Fibroblast of skin of right quadriceps (primary cell): ENCODE measurements around the gene DLX3.
A peak's percentile ranks its signal among the peaks of the same experiment; 100 is the strongest.
"Not testable (repeated sequence)": the region's sequence is repeated elsewhere in the genome, so short reads cannot be mapped to it uniquely, and the experiment has no call there.

Experiments used
- DNase-seq: peaks from one replicate; pipeline ENCODE4 v3.0.0-alpha.2; 2013

DLX3 gene

DNA sequence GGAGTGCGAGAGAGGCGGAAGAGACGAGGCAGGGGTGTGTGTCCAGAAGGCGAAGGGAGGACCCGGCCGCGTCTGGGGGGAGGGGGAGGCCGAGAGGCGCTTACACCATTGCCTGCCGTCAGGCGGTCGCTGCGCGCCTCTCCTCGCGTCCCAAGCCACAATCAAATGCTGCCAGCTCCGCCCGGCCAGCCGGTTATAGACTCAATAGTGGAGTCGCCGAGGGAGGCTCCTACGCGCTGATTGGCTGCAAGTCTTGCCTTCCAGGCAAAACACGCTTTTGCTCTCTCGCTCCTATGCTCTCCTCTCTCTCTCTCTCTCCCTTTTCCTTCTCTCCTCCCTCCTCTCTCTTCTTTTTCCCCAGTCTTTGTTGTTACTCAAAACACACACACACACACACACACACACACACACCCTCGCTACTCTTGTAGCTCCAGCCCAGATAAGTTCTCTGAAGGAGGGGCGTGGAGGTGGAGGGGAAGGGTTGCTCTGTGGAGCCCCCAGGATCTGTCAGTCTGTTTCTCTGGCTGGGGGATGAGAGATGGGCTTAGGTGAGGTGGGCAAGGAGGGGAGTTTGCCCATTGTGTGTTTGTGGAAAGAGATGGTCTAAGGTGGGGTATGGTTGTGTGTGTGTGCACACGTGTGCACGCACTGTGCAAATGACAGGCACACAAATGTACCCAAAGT, at the start of gene DLX3:
DLX3 (minus strand) TSS at position 170 of the 684 bp plus-strand sequence. CDS start 226 bp downstream, outside the sequence.
- DNase-seq = peak; percentile 58

DNA sequence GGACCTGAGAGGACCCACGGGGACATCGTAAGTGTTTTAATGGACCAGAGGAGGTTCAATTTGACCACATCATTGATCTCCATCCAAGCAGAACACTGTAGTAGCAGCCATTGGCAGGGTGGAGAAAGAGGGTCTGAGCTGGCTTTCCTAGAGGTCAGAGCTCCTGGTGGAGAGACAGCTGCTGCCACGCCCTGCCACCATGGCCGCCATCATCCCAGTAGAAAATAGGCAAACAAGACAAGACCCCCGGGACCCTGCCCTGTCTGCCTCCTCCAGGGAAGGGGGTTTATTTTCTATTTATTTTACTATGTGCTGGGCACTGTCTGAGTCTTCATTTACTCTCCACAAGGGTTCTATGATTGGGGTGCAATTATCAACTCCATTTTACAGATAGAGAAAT, 49.5 kb upstream of the DLX3 start:
- DNase-seq = no peak

DNA sequence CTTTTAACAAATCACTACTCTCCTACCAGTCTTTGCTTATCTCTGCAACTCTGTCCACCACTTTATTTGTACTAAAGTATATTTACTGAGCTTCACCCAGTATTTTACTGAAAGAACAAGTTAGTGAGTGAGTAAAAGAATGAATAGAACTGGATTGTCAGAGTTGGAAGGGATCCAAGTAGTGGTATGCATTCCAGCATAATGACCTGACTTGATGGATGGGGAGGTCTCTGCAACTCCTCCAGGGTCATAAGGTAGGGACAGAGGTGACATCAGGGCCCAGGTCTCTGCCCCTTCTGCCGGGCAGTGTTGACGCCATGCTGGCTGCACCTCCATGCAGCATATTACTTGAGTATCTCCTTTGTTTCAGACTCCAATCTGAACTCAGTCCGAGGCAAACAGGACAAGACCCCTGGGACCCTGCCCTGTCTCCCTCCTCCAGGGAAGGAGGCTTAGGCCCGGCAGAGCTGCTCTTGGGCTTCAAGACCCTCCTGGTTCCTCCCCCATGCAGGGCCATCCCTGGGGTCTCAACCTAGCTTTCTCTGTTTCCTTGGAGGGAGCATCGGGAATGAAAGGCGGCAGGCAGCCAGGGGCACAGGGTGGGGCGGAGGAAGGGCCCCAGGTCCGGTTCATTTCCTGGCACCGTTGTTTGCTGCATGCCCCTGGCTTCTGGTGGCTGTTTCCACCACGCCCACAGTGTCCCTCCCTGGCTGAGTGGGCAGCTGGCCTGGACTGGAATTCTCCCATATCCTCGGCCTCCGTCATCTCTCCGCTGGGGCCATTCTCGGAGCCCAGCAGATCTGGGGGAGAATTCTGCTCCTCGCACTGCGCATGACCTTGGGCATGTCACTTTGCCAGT, 48.5 kb upstream of the DLX3 start:
- peak; percentile 53 for DNase-seq

DNA sequence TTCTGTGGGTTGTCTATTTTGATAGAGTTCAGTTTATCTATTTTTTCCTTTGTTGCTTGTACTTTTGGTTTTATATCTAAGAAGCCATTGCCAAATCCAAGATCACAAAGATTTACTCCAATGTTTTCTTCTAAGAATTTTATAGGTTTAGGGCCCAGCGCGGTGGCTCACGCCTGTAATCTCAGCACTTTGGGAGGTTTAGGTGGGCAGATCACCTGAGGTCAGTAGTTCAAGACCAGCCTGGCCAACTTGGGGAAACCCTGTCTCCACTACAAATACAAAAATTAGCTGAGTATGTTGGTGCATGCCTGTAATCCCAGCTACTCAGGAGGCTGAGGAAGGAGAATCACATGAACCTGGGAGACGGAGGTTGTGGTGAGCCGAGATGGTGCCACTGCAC, 47.2 kb upstream of the DLX3 start:
- no peak for DNase-seq

DNA sequence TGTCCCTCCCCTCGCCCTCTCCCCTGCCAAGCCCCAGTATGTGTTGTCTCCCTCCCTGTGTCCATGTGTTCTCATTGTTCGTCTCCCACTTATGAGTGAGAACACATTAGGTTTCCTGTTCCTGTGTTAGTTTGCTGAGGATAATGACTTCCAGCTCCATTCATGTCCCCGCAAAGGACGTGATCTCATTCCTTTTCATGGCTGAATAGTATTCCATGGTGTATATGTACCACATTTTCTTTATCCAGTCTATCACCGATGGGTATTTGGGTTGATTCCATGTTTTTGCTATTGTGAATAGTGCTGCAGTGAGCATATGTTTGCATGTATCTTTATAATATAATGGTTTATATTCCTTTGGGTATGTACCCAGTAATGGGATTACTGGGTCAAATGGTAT, 45.5 kb upstream of the DLX3 start:
- not testable (repeated sequence) for DNase-seq

DNA sequence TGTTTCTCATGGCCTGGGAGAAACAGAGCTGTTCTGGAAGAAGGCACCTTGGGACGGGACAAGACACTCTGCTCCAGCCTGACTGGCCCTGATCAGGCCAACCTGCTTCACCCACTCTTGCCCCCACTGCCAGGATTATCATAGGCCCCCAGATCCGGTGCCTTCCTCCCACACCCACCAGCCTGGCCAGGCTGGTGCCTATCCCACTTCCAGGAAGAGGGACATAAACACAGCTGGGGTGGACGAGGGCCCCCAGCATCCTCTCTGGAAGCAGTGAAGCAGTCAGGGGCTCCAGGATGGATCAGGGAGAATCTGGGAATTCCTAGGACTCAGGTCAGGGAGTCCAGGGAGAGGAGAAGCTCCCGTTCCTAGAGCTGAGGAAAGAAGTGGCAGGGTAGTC, 44.0 kb upstream of the DLX3 start:
- DNase-seq = no peak

DNA sequence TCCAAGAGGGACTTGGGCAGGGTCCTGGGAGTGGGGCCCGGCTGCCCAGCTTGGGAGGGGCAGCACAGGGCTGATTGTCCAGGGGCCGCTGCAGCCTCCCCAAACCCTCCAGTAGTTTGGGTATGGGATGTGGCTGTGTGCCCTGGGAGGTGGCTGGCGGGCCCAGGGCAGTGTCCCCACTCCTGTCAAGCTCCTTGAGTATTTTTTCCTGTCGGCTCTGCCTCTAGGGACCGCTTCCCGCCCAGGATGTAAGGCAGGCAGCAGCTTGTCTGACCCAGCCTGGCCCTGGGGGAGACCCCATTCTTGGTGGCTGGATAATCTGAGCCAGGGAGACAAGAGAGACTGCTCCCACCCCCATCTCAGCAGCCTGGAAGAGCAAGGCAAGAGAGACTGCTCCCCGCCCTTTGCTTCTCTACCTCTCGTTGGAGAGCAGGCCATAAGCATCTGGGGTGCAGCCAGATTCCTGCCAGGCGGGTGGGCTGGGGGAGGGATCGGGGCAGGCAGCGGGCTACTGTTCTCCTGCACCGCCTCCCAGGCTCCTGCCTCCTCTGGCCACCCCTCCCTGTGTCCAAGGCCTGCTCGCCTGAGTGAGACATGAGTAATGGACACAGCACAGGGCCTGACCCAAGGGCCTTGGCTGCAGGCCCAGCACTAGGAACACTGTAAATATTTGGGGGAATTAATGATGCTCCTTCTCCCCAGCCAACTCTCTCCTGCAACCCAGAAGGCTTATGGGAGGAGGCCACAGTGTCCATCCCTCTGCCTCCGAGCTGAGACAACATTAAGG, 42.5 kb upstream of the DLX3 start:
- peak; percentile 68 for DNase-seq

DNA sequence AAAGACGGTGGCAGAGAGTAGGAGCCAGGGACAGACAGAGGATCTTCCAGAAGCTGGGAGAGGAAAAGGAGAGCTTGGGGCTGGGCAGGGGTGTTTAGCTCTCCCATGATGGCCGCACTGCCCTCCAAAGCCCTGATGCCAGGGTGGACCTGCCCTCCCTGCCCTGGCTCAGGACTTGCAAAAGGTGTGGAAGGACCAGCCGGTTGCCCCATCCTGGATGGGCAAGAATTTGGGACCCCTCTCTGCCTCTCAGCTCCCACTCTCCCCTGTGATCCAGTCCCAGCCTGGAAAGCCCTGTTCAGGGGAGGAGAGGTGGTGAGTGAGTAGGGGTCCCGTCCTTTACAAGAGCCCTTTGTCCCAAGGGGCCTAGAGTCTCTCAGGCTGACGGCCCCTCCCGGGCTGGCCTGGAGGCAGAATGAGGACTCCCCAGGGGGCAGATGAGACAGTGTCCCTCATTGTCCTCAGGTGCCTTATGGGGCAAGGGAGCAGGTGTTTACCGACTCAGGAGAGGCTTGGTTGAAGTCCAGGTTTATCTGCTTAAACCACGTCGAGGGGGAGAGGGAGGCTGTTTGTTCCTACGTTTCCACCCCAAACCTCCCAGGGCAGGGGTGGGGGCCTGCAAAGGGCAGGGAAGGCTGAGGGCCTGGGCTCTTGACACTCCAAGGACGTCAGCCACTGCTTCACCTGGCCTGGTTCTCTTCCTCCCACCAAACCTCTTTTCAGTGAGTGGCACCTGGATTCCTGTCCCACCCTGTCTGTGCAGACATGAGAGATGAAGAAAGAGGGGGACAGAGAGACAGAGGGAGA, 41.6 kb upstream of the DLX3 start:
- no peak for DNase-seq

DNA sequence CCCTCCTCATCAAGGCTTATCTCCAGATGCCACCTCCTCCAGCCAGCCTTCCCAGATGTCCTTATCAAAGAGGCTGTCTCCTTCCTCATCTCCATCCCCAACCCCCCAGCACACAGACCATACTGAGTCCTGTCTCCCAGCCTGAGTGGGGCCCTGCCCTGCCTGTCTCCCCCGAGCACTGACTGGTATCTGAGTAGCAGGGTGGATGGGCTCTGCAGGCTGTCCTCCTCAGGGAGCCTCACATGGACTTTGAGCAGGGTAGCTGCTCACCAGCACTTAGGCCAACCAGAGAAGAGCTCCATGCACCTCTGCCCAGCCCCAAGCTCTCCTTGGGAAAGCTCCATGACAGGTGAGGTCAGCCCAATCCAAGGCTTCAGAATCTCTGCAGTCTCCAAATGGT, 40.9 kb upstream of the DLX3 start:
- no peak for DNase-seq

DNA sequence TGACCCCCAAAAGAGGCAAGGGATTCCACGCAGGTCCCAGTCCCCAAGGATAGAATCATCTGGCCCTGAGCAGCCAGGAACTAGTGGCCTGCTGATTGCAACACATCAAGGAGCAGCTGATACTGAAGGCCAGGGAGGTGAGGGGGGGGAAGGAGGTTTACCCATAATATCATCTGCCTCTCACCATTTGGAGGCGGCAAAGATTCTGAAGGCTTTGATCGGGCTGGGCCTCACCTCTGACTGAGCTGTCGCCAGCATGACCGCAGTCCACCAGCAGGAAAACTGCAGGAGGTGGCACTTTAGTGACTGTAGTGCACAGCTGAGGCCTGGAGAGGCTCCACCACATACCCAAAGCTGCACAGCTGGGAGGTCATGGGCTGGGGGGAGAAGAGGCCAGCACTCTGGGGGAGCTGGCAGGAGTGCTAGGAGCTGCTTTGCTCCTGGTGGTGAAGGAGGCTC, 40.4 kb upstream of the DLX3 start:
- DNase-seq = no peak

DNA sequence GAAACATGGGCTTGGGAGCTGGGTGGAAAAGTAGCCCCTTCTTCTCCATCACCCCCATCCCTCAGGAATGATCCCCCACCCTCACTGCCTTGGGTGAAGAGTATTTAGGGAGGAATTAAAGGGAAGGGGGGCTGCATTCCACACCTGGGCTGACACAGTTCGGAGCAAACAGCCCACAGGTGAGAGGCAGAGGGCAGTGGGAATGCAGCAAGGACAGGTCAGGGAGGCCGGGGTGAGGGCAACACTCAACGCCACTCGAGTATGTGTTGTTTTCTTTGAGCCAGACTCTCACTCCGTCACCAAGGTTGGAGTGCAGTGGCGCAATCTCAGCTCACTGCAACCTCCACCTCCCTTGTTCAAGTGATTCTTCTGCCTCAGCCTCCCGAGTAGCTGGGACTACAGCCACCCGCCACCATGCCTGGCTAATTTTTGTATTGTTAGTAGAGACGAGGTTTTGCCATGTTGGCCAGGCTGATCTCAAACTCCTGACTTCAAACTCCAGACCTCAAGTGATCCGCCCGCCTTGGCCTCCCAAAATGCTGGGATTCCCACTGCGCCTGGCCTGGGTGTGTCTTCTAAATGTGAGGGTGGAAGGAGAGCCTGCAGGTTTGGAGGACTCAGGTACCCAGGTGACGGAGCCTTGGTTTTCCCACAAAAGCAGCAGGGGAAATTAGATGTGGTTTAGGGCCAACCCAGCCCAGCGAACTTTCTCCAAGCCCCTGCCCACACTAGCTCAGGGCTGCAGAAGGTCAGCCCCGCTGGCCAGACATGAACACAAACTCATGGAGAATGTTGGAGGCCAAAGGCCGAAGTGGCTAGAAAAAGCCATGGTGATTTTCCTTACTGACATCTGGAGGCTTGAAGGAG, 39.7 kb upstream of the DLX3 start:
- no peak for DNase-seq

DNA sequence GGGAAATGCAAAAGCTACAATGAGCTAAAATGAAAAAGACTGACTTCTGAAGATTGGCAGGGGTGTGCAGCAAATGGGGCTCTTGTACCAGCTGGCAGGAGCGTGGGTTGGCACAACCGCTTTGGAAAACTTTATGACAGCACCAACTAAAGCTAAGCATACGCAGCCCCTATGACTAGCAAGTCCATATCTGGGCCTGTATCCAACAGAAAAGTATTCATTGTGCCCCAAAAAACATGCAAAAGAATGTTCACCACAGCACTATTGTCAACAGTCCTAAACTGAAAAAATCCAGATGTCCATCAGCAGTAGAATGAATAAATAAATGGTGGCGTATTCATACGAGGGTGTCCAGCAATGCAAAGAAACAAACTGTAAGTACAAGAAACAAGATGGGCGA, 38.3 kb upstream of the DLX3 start:
- no peak for DNase-seq

DNA sequence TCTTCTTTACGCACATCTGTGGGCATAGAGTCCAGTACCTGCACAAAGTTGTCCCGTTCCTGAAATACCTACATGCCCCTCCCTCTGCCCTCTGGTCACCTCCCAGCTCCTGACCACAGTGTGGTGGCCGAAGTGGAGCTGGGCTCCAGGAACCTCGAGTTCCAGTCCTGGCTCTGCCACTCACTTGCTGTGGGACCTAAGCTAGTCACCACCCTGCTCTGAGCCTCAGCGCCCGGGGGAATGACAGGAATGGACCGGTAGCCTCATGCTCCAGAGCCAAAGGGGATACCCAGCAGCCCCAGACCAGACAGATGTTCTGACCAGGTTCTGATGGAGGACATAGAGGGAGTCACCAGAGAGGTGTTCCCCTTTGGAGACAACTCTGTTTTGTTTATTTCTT, 34.2 kb upstream of the DLX3 start:
- DNase-seq = no peak

DNA sequence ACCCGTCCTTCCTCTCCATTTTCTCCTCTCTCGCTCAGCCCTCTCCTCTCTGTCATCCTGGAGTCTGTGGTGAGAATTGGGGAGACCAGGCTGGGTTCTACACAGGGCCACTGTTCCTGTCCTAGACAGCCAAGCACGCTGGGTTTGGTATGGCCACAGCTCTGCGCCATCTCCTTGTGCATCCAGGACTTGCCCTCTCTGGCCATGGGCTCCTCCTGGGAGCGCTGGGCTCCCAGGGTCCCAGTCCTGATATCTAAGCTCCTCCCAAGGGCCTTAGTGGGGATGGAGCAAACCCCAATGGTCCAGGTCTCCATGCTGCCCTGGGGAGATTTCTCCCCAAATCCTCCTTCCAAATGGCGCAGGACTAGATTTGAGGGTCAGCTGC, 33.7 kb upstream of the DLX3 start:
- no peak for DNase-seq

DNA sequence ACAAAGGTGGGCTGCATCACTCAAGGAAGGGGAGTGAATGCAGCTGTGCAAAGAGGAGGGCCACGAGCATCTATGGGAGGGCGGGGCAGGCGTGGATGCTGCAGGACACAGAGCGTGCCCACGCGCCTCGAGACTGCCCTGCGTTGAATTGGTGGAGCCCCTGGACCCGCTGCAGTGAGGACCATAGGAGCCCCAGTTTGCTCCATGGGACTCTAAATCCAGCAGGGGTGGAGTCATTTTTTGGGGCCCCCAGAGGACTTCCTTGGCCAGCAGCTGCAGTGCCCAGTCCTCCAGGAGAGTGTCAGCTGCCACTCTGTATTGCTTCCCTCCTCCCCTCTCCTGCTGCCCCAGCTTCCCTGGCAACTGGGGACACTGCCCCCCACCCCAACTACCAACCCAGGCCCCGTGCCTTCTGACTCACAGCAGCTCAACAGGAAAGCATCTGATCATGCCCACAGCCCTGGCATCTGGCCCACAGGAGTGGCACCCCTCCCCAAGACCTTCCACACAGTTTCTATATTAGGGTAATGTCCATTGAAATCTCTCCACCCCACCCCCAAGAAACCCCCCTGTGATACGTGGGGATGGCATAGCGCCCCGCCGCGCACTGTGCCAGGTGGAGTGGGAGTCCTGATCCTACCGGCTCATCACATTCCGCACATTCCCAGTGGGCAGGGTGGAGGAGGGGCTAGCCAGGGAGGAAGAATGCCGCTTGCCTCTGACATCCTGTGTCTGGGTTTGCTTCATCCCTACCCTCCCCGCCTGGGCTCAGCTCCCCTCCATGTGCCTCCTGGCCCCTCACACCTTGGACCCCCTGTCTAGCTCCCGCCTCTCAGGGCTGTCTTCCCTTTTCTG, 33.1 kb upstream of the DLX3 start:
- peak; percentile 77 for DNase-seq

DNA sequence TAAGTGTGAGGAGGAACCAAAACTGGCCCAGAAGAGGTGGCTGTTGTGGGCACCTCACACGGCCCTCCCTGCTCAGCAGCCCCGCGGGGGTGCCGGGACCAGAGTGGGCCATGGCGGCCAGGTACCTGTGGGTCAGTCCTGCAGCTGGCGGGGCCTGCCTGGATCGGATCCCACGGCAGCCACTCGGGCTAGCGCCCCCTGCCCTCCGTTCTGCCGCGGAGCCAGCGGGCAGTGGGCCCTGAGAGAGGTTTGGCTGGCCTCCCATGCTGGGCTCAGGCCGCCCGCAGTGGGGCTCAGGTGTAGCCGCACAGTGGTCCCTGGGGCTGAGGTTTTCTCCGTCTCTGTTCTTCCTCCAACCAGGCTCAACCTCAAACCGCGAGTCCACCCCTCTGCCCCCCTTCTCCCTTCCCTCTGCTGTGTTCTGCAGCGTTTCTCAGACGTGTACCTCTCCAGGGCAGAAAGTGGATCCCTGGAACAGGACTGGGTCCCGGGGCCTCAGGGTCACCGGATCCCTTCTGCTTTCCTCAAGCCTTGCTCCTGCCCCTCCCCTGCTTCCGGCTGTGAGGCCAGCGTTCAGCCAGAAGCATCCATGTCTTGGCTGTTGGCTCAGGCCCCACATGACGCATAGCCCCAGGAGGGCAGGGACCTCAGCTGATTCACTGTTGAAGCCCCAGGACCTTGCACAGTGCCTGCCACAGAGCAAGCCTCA, 32.3 kb upstream of the DLX3 start:
- DNase-seq = peak; percentile 93

DNA sequence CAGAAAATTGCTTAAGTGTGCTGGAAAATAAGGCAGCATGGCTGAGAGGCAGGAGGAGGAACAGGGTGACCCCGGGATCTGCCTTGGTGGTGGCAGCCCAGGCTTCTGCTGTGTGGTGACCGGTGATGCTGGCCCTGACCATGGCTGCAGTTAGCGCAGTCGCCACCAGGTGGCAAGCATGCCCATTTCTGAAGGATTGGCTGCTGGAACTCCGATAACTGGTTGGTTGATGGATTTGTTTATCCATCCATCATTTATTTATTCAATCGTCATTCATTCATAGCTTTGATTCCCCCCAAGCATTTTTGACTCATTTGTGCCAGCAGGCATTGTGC, 31.8 kb upstream of the DLX3 start:
- peak; percentile 76 for DNase-seq

DNA sequence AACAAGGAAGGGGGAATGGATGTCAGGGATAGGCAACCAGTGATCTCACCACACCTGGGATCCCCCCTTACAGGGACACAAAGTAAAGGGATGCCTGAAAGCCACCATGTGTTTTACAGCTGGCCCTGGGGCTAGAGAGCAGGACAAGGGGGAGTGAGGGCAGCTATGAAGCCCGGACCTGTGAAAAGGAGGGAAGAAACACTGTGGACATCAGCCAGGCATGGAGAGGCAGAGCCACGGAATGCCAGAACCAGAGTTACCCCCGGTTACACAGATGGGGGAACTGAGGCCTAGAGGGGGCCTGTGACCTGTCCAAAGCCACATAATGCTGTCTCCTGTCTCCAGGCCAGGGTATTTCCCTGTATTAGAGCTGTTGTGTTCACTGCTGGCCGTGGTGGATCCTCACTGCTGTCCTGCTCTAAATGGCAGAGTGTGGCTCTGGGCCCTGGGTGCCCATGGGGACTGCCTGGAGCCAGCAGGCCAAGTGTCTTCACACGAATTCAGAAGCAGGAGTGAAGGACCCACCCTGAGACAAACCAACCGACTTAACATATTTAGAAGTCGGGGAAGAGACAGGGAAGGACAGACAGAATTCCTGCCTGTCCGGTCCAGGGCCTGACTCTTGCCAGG, 31.1 kb upstream of the DLX3 start:
- DNase-seq = no peak

DNA sequence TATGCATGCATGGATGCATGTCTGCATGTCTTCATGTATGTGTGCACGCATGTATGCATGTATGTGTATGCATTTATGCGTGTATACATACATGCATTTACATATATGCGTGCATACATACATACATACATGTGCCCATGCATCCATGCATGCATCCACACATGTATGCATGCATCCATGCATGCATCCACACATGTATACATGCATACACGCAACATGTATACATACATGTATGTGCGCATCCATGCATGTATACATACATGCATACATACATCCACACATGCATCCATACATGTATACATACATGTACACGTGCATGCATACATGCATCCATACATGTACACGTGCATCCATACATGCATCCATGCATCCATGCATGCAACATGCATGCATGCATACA, 29.8 kb upstream of the DLX3 start:
- DNase-seq = no peak

DNA sequence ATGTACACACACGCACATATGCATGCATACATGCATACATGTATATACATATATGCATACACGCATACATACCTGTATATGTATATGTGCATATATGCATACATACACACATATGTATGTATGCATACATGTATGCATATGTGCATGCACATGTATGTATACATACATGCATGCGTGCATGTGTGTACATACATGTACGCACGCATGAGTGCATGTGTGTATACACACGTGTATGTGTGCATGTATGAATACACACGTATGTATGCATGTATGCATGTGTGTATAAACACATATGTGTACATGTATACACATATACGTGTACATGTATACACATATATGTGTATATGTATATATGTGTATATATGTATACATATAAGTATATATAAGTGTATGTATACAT, 28.5 kb upstream of the DLX3 start:
- no peak for DNase-seq
